C4-2B (cell line): ENCODE data around the gene RNF217.

ENCODE experiments used
- CTCF ChIP-seq: fragments of 450-650 bp; conservative IDR thresholded peaks from 2 replicates; pipeline ENCODE4 v1.5.1; 2017; ENCODE audit warnings: mild to moderate bottlenecking
- ZFX ChIP-seq: fragments of 450-650 bp; IDR thresholded peaks from 2 replicates; pipeline ENCODE4 v1.6.1; 2017

- no peak for TF ChIP-seq CTCF
- no peak for TF ChIP-seq ZFX
Observed at GRCh38 chr6:124913056-124913455, 49.2 kb upstream of the RNF217 start.
